Stimulated activated CD4-positive, alpha-beta T cell treated with anti-CD3 and anti-CD28 coated beads, TNF-alpha, amount 100 ng/mL, for 4 hours (primary cell): Measurements from ENCODE around the gene KIF26A.

Experiments
- DNase-seq, 3 experiments: peaks; one replicate each; pipeline ENCODE4 v3.0.0-alpha.2; 2020; ENCODE audit warnings: low read depth in 3 of 3

Gene KIF26A

GRCh38 chr14:104101086-104101621, 37.2 kb upstream of the KIF26A start:
- no peak for DNase-seq

- no peak for DNase-seq
These were observed 36.6 kb upstream of the KIF26A start for GRCh38 chr14:104101651-104102281.

GRCh38 chr14:104102282-104102914, 36.0 kb upstream of the KIF26A start:
- DNase-seq: no peak

GRCh38 chr14:104103061-104103445, 35.3 kb upstream of the KIF26A start:
- no peak for DNase-seq

- DNase-seq: no peak
These were observed 34.8 kb upstream of the KIF26A start for GRCh38 chr14:104103446-104104075.

GRCh38 chr14:104104076-104104901, 34.1 kb upstream of the KIF26A start:
- no peak for DNase-seq

GRCh38 chr14:104105071-104105821, 33.1 kb upstream of the KIF26A start:
- no peak for DNase-seq

- DNase-seq: no peak
These were observed 32.4 kb upstream of the KIF26A start for GRCh38 chr14:104105822-104106470.

- no peak for DNase-seq
These were observed 31.9 kb upstream of the KIF26A start for GRCh38 chr14:104106471-104106991.

- no peak for DNase-seq
These were observed 31.2 kb upstream of the KIF26A start for GRCh38 chr14:104107101-104107581.

- no peak for DNase-seq
These were observed 30.5 kb upstream of the KIF26A start for GRCh38 chr14:104107611-104108569.

GRCh38 chr14:104108570-104109541, 29.5 kb upstream of the KIF26A start:
- no peak for DNase-seq

- no peak for DNase-seq
These were observed 28.5 kb upstream of the KIF26A start for GRCh38 chr14:104109731-104110361.

GRCh38 chr14:104110491-104111209, 27.7 kb upstream of the KIF26A start:
- no peak for DNase-seq

GRCh38 chr14:104111301-104112112, 26.9 kb upstream of the KIF26A start:
- DNase-seq: no peak

GRCh38 chr14:104112113-104112505, 26.3 kb upstream of the KIF26A start:
- DNase-seq: no peak
